Non-pigmented ciliary epithelial cell (primary cell): Measurements from ENCODE around the gene RPTOR.
"Not testable (repeated sequence)": the region's sequence is repeated elsewhere in the genome, so short reads cannot be mapped to it uniquely, and the experiment has no call there.

Source experiments
- DNase-seq: peaks from one replicate; pipeline ENCODE4 v3.0.0-alpha.2; 2010; ENCODE audit warnings: low read depth

The RPTOR gene

GRCh38 chr17:80863626-80864025 lies 319.0 kb downstream of the RPTOR start:
- no peak for DNase-seq

- no peak for DNase-seq
Observed at GRCh38 chr17:80864751-80865150, 320.1 kb downstream of the RPTOR start.

GRCh38 chr17:80866050-80866793 lies 321.6 kb downstream of the RPTOR start:
- DNase-seq, result no peak

- DNase-seq, result no peak
Observed at GRCh38 chr17:80868022-80868609, 323.5 kb downstream of the RPTOR start.

GRCh38 chr17:80869481-80870145 lies 325.0 kb downstream of the RPTOR start:
- no peak for DNase-seq

- no peak for DNase-seq
Observed at GRCh38 chr17:80870401-80870800, 325.8 kb downstream of the RPTOR start.

- DNase-seq, result no peak
Observed at GRCh38 chr17:80871341-80871740, 326.7 kb downstream of the RPTOR start.

GRCh38 chr17:80872001-80872500 lies 327.4 kb downstream of the RPTOR start:
- DNase-seq, result no peak

GRCh38 chr17:80872501-80873306 lies 328.1 kb downstream of the RPTOR start:
- no peak for DNase-seq

GRCh38 chr17:80873307-80873951 lies 328.8 kb downstream of the RPTOR start:
- DNase-seq, result no peak

- DNase-seq, result no peak
Observed at GRCh38 chr17:80874866-80875445, 330.3 kb downstream of the RPTOR start.

GRCh38 chr17:80875480-80875995 lies 330.9 kb downstream of the RPTOR start:
- not testable (repeated sequence) for DNase-seq

GRCh38 chr17:80876456-80876949 lies 331.9 kb downstream of the RPTOR start:
- DNase-seq, result not testable (repeated sequence)

- no peak for DNase-seq
Observed at GRCh38 chr17:80876950-80877728, 332.5 kb downstream of the RPTOR start.

- no peak for DNase-seq
Observed at GRCh38 chr17:80877729-80878303, 333.2 kb downstream of the RPTOR start.

- DNase-seq, result no peak
Observed at GRCh38 chr17:80878876-80879722, 334.5 kb downstream of the RPTOR start.

GRCh38 chr17:80879723-80880647 lies 335.3 kb downstream of the RPTOR start:
- DNase-seq, result no peak

GRCh38 chr17:80880648-80880985 lies 336.0 kb downstream of the RPTOR start:
- DNase-seq, result no peak
